ENCODE data around the gene SCN2B. TPM values are rescaled to one million over a fixed set of nuclear protein-coding genes. Genes with fewer than 3 reads are reported as not detected.

SCN2B gene
- total and polyA plus RNA-seq, 10 of the 15 experiments (the other 5 are each of a cell fraction or from before 2014, with no cell fraction given): 0.01 TPM; not detected in 9

DNA sequence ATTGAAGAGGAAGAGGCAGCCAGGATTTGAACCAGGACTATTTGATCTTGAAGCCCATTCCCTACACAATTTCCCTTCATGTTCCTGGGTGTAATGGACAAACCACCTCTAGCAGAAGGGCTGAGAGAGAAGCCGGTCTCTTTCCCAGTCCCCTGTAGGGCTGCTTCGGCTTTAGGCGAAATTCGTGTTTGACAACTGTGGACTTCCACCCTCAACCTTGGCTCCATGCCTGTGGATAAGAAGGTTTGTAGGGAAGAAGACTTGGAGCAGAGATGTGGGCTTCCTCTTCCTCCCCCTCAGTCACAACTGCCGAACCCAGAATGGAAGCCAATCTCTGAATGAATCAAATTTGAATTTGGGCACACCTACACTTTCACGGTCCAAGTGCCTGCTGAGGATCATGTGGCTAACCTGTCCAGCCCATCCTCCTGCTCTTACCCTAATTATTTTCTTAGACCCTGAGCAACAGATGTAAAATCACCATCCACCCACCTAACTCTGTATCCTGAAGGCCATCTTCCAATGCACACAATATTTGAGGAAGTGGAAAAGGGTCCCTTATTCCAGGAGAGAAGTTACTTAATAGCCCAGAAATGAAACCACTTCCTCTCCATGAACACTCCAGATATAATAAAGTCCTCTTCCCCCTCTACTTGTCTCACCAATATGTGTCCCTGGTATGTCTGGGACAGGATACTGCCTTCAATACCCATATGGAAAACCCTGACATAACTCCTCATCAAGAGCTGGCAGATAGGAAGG is 10.1 kb upstream of the SCN2B start:
- ChIA-PET CTCF (interaction anchor here (0.6 to 2.3 kb wide), 3 partner anchors 12 to 1035 kb away, joined by 3 to 12 read pairs (median 8); no protein-coding TSS in a partner anchor), RAD21 (ENCODE audit: unreplicated experiment) (no interaction called here), POLR2A (no interaction called here), SMC1A (ENCODE audit: uncharacterized antibody, unreplicated experiment) (interaction anchor here (1.1 to 2.1 kb wide), 3 partner anchors 12 to 47 kb away, joined by 3 to 8 read pairs (median 3); no protein-coding TSS in a partner anchor)
- FAIRE-seq (no peak), DNase-seq (ENCODE audit: low read depth, low spot score) (no peak), ATAC-seq (no peak)
- no TSS peak for BruUV-seq (replicated peaks)
- Histone ChIP-seq H3K9ac (ENCODE audit: control insufficient read depth, insufficient read depth, low read length) (no peak overlapping the region), H3K9me3 (replicated peaks; ENCODE audit: control insufficient read depth, insufficient read depth, low read length) (no peaks in the 10 kb centered on the region; the same call in 2 of the 3 replicates), H3K36me3 (ENCODE audit: control insufficient read depth in 2 of 2, insufficient read depth in 2 of 2, low read length in 1 of 2) (no peaks in the 10 kb centered on the region), H4K20me1 (ENCODE audit: control insufficient read depth, insufficient read depth) (no peaks in the 10 kb centered on the region), H3K27me3 (replicated peaks in 1 of 2; ENCODE audit: control insufficient read depth in 2 of 2, insufficient read depth in 2 of 2, low read length in 1 of 2) (no peaks in the 10 kb centered on the region; a peak in 1 of 4 replicates), H3K79me2 (ENCODE audit: control insufficient read depth, insufficient read depth, low read length) (no peaks in the 10 kb centered on the region), H2AFZ (ENCODE audit: control insufficient read depth, low read depth, low read length) (no peak overlapping the region), H3K27ac (ENCODE audit: control insufficient read depth, insufficient read depth) (no peak overlapping the region), H3K4me3 (no peak overlapping the region), H3K4me2 (ENCODE audit: control insufficient read depth, insufficient read depth) (no peak overlapping the region), H3K4me1 (ENCODE audit: control insufficient read depth, insufficient read depth, low read length) (no peaks in the 10 kb centered on the region)
- intact Hi-C loops (cut with micrococcal nuclease; ENCODE audit: unreplicated experiment) (no loop called here), in situ Hi-C loops (cut with MboI) (no loop called here)
- no peak for TF ChIP-seq ZNF24 (IDR thresholded peaks at IDR 0.05)
- peak; percentile 35; the same call in 1 of the 2 replicates for TF ChIP-seq SPI1 (IDR thresholded peaks at IDR 0.05; ENCODE audit: borderline replicate concordance, insufficient read depth, low read depth, low read length)
- 58% methylated on average over 6 of the region's 6 CpGs for WGBS (ENCODE audit: insufficient coverage, insufficient replicate concordance, low lambda C conversion rate, missing lambda C conversion rate)

DNA sequence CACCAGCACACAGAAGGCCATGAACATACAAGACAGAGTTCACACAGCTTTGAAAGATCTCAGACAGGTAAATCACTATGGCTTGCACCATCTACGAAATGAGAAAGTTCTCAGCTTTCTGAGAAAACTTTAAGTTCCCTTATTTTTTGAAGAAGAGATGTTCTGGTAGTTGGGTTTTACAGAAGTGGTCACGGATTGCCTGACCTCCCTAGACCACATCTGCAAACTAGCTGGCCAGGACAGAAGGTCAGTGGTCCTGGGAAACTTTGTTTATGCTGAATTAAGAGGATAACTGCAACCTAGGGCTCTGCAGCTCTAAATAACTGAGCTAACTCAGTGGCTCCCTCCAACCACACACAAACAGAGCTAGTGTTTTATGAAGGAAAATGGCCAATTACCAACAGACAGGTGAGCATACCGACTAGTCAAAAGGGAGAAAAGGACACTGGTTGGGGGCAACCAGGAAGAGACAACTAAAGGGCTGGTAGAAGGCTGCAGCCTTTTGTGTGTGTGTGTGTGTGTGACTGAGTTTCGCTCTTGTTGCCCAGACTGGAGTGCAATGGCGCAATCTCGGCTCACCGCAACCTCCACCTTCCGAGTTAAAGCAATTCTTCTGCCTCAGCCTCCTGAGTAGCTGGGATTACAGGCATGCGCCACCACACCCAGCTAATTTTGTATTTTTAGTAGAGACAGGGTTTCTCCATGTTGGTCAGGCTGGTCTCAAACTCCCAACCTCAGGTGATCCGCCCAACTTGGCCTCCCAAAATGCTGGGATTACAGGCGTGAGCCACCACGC is 8.5 kb upstream of the SCN2B start:
- no TSS peak for BruUV-seq (replicated peaks)
- Histone ChIP-seq H3K9ac (ENCODE audit: control insufficient read depth, insufficient read depth, low read length) (no peak overlapping the region), H3K9me3 (replicated peaks; ENCODE audit: control insufficient read depth, insufficient read depth, low read length) (no peaks in the 10 kb centered on the region), H4K20me1 (ENCODE audit: control insufficient read depth, insufficient read depth) (no peaks in the 10 kb centered on the region), H3K27me3 (replicated peaks in 1 of 2; ENCODE audit: control insufficient read depth in 2 of 2, insufficient read depth in 2 of 2, low read length in 1 of 2) (peaks cover 0 to 7% of the 10 kb centered on the region in 2 experiments; a peak in 1 of 4 replicates), H3K27ac (ENCODE audit: control insufficient read depth, insufficient read depth) (no peak overlapping the region), H3K4me3 (no peak overlapping the region), H3K4me2 (ENCODE audit: control insufficient read depth, insufficient read depth) (no peak overlapping the region), H3K36me3 (ENCODE audit: control insufficient read depth in 2 of 2, insufficient read depth in 2 of 2, low read length in 1 of 2) (no peaks in the 10 kb centered on the region), H2AFZ (ENCODE audit: control insufficient read depth, low read depth, low read length) (no peak overlapping the region), H3K79me2 (ENCODE audit: control insufficient read depth, insufficient read depth, low read length) (no peaks in the 10 kb centered on the region), H3K4me1 (ENCODE audit: control insufficient read depth, insufficient read depth, low read length) (no peaks in the 10 kb centered on the region)
- no peak for TF ChIP-seq NFYB (IDR thresholded peaks at IDR 0.05; ENCODE audit: insufficient read depth, low read depth, low read length)
- TF ChIP-seq SPI1 (IDR thresholded peaks at IDR 0.05; ENCODE audit: borderline replicate concordance, insufficient read depth, low read depth, low read length): peak; percentile 24; the same call in 1 of the 2 replicates
- ATAC-seq (no peak), FAIRE-seq (no peak), DNase-seq (ENCODE audit: low read depth, low spot score) (no peak)
- WGBS (ENCODE audit: insufficient coverage, insufficient replicate concordance, low lambda C conversion rate, missing lambda C conversion rate): 61% methylated on average over 12 of the region's 12 CpGs
- in situ Hi-C loops (cut with MboI) (no loop called here), intact Hi-C loops (cut with micrococcal nuclease; ENCODE audit: unreplicated experiment) (no loop called here)
- POLR2A ChIA-PET: no interaction called here
- CTCF ChIA-PET: interaction anchor here (0.8 to 2.3 kb wide), 5 partner anchors 10 to 77 kb away, joined by 3 to 12 read pairs (median 3); no protein-coding TSS in a partner anchor
- SMC1A ChIA-PET (ENCODE audit: uncharacterized antibody, unreplicated experiment): interaction anchor here (0.7 to 1.5 kb wide), 3 partner anchors 13 to 111 kb away, joined by 3 to 4 read pairs (median 4); no protein-coding TSS in a partner anchor
- RAD21 ChIA-PET (ENCODE audit: unreplicated experiment): no interaction called here
